Measurements from ENCODE around the gene RRAS2. TPM values are rescaled to one million over a fixed set of nuclear protein-coding genes. Genes with fewer than 3 reads are reported as not detected.
A peak's percentile ranks its signal among the peaks of the same experiment; 100 is the strongest.
"Not testable (repeated sequence)": the region's sequence is repeated elsewhere in the genome, so short reads cannot be mapped to it uniquely, and the experiment has no call there.

The RRAS2 gene
- total RNA-seq, 1 experiment from 2014 or later = 69.9 TPM

DNA sequence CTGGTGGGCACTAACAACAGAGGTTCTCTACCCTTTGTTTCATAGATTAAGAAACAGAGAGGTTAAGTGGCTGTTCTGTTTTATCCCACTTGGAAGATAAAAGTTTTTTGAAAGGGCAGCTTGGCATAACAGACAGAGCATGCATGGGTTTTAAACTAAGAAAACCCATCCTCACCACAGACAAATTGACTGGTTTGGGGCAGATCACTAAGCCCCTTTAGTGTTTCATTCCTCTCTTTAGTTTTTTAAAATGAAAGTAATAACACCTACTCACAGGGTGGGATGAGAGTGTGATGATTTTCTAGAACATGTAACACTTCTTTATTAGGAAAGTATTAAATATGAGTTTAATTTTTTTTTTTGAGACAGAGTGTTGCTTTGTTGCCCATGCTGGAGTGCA, 12.3 kb upstream of the RRAS2 start:
- no peak for DNase-seq (ENCODE audit: low spot score)

DNA sequence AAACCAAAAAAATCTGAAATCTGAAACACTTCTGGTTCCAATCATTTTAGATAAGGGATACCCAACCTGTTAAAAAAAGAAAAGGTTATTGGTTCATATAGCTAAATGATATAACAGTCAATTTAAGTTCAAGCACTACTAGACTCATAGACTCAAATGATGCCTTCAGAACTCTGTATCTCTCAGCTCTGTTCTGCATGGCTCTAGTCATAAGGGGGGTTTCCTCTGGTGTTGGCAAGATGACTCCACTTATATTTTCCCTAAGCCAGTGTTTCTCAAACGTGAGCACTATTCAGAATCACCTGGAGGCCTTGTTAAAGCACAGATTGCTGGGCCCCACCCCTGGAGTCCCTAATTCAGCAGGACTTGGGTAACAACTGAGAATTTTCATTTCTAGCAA, 11.5 kb upstream of the RRAS2 start:
- no peak for DNase-seq (ENCODE audit: low spot score)

DNA sequence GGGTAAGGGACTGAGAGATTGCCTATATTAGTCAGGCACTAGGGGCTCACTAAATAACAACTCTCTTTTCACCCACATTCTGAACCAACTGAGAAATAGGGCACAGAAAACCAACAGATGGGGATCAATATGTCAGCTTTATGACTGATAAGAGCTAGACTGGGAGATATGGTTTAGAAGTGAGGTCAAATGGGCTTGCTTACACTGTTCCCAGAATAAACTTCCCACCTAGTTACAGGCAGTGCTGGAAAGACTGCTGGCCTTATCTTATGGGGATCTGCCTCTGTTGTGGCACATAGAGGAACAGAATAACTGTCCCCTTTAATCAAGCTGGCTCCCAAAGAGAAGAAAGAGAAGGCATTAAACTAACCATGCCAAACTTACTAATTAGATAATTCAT, 10.6 kb upstream of the RRAS2 start:
- DNase-seq (ENCODE audit: low spot score) = no peak

DNA sequence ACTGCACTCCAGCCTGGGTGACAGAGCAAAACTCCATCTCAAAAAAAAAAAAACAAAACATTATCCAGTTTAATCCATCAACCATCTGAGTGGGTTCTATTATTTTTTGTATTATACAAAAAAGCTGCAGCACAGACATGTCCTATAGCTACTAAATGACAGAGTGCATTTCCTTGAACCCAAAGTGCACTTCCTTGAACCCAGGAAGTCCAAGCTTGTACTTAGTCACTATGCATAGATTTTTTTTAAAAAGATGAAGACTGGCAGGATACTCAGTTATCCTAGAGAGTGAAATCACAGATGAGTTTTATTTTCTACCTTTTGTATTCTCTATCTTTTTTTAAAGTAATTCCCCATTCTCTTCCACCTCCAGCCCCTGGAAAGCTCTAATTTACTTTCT, 8.0 kb upstream of the RRAS2 start:
- no peak for DNase-seq (ENCODE audit: low spot score)

DNA sequence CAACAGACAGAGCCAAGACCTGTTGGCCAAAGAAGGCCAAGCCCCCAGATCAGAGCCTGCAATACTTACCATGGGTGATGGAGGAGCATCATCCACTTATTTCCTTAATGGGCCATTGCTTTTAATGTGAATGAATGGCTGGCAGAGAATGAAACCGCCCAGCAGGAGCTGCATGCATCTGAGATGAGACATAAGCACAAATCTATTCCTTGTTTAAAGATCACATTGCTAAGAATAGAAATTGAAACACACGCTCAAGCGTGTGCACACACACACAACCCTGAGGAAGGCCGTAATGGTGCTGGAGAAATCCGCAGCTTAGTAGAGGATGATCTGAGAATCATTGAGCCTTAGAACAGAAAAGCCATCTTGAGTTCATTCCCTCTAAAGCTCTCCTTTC, 5.3 kb upstream of the RRAS2 start:
- no peak for DNase-seq (ENCODE audit: low spot score)

DNA sequence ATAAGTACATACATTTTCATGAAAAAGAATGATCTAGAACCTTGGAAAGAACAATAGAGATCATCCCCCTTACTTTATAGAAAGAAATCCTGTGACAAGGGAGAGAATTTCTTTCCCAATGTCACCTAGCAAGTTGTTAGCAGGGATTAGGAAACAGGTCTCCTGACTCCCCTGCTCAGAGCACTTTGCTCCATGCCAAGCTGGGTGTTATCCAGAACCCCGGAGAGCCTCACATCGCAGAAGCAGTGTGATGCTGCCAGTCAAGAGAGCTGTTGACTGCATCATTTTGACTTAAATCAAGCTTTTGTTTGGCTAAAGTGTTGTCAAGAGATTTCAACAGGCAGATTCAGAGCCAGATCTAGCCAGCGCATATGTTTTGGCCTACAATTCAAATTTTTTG, 3.6 kb upstream of the RRAS2 start:
- DNase-seq (ENCODE audit: low spot score) = no peak

DNA sequence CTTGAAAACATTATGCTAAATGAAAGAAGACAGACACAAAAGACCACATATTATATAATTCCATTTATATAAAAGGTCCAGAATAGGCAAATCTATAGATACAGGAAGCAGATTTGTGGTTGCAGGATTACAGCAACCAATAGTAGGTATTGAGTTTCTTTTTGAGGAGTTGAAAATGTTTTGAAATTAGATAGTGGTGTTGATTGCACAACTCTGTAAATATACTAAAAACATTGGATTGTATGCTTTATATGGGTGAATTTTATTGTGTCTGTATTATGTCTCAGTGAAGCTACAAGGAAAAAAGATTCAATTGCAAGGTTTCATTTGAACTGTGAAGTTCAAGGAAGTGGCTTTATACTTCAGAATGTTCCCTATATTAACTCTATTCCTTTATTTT, 3.0 kb upstream of the RRAS2 start:
- DNase-seq (ENCODE audit: low spot score) = no peak

DNA sequence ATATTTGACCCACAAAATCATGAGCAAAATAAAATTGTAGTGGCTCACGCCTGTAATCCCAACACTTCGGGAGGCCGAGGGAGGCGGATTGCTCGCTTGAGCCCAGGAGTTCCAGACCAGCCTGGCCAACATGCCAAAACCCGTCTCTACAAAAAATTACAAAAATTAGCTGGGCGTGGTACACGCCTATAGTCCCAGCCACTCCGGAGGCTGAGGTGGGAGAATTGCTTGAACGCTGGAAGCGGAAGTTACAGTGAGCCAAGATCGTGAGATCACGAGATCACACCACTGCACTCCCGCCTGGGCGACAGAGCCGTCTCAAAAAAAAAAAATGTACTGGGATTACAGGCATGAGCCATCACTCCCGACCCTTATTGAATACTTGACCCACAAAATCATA, 2.0 kb upstream of the RRAS2 start:
- no peak for DNase-seq (ENCODE audit: low spot score)

DNA sequence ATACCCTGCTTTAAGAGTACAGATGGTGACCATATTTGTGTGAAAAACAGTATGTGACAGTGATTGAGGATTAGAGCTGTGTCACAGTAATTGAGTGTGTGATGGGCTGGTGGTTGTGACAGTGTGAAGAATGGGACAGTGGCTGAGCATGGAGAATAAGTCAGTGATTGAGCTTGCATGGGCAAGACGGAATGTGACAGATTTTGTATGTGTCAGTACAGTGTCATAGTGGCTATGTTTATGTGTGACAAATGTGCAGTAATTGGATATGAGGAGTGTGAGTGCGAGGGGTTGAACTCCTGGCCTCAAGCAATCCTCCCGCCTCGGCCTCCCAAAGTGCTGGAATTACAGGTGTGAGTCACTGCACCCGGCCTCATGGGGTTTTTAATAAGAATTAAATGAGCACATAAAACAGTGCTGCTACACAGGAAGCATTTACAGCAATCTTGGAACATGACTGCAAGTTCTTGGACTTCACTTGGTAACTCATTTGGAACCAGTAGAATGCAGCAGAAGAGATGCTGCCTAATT, 583 bp upstream of the RRAS2 start:
- DNase-seq (ENCODE audit: low spot score) = no peak

DNA sequence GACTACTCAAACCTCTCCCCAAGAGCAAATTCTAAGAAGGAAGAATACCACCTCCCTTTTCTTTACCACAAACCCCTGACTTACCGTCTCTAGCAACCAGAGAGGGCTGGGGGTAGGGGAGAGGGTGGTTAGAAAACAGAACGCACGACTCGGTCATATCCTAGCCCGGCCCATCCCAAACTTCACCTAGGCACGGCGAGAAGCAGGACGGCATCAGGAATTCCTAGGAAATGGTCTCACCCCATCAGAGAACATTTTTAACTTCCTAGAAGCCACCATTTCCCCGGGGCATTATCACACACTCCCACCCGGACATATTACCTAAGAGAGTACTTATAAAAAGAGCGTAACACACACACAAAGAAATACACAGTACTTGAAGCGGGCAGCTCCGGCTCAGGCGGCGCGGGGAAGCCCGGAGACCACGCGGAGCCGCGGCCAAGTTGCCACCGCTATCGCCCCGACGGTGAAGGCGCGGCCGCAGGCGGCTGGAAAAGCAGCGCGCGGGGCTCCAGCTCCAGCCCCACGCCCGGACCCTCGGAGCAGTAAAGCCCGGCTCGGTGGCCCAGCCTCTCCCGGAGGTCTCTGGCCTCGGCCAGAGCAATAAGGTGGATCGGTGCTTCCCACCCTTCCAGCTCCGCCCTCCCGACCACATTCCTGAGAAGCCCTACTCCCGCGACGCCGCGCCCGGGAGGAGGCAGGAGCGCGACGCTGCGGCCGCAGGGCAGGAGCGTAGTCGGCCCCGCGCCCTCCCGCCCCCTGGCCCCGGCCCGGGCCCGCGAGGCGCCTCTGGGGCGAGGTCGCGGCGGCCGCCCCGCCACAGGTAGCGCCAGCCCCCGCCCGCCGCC, 878 bp downstream of the RRAS2 start:
- peak; percentile 63 for DNase-seq (ENCODE audit: low spot score)

DNA sequence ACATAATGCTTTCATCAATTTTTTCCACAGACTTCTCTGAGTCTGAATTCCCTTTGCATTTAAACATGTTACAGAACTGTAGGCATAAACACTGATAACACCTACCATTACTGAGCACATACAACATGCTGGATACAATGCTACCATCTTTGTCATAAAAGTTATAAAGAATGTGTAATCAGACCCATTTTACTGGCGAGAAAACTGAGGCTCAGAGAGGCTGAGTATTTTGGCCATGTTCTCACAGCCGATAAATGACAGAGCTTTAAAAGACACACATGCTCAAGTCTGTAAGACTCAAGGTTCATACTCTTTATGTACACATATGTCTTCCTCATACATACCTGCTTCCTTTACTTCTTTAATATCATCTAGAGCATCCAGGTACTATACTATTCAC, 2.6 kb downstream of the RRAS2 start:
- no peak for DNase-seq (ENCODE audit: low spot score)

DNA sequence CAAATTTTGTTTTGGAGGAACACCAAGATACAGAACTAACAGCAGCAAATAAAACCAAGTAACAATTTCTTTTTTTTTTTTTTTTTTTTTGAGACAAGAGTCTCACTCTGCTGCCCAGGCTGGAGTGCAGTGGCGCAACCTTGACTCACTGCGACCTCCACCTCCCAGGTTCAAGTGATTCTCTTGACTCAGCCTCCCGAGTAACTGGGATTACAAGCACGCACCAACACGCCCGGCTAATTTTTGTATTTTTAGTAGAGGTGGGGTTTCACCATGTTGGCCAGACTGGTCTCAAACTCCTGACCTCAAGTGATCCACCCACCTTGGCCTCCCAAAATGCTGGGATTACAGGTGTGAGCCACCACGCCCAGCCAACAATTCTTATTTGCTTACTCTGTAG, 4.4 kb downstream of the RRAS2 start:
- DNase-seq (ENCODE audit: low spot score) = not testable (repeated sequence)

DNA sequence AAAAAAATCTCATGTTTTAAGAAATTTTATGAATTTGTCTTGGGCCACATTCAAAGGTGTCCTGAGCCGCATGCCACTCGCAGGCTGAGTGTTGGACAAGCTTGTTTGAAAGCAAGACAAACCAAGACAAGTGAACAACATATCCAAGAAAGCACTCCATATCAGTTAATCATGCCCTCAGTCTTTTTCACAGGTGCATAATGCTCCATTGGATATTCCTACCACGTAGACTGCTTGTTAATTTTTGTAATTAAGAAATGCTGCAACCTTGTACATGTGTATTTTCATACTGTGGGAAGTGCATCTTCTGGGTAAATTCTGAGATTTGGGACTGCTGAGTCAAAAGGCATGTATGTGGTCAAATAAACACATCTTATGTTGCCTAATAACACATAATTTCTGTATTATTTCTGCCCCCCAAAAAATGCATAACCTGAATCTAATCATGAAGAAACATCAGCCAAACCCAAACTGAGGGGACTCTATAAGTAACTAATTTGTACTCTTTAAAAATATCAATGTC, 8.2 kb downstream of the RRAS2 start:
- no peak for DNase-seq (ENCODE audit: low spot score)

DNA sequence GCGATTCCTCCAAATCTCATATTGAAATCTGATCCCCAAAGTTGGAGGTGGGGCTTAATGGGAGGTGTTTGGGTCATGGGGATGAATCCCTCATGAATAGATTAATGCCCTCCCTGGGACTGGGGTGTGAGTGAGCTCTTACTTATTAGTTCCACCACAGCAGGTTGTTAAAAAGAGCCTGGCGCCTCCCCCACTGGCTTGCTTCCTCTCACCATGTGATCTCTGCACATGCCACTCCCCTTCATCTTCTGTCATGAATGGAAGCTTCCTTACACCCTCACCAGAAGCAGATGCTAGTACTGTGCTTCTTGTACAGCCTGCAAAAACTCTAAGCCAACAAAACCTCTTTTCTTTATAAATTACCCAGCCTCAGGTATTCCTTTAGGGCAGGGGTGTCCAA, 8.8 kb downstream of the RRAS2 start:
- DNase-seq (ENCODE audit: low spot score) = no peak

DNA sequence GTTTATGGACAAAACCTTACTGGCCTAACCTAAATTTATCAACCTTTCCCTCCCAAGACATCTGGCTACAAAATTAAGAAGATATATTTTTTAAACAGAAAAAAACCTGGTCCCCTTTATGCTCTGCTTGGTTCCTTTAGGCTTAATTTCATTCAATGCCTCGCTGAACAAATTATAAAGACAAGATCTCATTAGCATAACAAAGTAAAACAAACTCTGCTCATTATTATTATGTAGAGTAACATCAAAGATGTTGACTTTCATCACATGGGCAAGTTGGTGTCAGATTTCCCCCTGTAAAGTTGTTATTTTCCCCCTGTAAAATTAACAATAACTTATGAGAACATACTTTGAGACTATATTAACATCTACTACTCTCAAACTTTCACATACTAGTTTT, 11.0 kb downstream of the RRAS2 start:
- no peak for DNase-seq (ENCODE audit: low spot score)

DNA sequence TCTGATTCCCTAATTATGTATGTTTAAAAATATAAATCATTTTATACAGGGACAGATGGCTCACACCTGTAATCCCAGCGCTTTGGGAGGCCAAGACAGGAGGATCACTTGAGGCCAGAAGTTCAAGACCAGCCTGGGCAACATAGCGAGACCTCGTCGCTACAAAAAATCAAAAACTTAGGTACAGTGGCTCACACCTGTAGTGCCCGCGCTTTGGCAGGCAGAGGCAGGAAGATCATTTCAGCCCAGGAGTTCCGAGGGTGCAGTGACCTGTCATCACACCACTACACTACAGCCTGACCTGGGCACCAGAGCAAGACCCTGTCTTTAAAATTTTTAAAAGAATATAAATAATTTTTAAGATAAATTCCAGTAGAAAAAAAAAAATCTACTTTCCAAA, 11.5 kb downstream of the RRAS2 start:
- DNase-seq (ENCODE audit: low spot score) = no peak

DNA sequence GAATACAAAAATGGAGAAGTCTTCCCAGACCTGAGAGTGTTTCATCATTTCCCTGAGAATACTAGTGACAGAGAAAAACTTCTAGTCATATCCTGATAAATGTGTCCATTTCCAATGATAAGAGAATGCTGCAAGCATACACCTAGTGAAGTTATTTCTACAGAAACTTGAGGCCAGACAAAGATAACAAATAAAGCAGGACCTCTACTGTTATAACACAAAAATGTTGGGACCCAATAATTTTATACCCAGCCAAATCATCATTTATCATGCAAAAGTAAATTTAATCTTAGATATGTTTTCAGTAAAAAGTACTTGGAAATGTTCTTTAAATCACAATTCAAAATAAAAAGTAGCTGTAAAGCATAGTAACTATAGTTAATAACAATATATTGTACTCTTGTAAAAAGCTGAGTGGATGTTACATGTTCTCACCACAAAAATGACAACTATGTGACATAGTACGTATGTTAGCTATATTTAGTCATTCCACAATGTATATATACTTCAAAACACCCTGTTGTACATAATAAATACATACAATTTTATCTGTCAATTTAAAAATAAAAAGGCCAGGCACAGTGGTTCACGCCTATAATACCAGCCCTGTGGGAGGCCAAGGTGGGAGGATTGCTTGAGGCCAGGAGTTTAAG, 12.6 kb downstream of the RRAS2 start:
- DNase-seq (ENCODE audit: low spot score) = no peak

DNA sequence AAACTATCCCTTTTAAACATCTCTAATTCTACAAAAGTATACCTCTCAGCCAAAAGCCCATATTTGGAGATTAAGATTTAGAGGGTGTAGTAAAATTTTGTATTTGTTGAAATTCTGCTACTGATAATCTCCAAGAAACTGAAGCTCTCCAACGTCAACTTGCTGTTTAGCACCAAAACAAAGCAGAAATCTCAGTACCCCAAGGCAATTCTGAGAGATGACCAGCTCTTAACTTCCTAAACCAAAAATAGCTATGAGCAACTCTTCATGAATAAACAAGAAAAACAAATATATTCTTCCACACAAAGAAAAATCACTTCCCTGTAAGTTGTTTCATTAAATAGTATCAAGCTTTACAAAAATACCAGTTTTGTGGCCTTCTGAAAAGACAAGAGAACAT, 13.3 kb downstream of the RRAS2 start:
- DNase-seq (ENCODE audit: low spot score) = no peak

DNA sequence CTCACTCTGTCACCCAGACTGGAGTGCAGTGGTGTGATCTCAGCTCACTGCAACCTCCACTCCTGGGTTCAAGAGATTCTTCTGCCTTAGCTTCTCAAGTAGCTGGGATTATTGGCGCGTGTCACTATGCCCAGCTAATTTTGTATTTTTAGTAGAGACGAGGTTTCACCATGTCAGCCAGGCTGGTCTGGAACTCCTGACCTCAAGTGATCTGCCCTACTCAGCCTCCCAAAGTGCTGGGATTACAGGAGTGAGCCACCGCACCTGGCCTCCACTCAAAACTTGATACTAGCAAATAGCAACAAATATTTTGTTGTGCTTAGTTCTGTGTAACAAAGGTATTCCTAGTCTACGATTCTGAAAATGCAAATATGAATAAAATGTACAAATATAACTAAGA, 14.0 kb downstream of the RRAS2 start:
- not testable (repeated sequence) for DNase-seq (ENCODE audit: low spot score)

DNA sequence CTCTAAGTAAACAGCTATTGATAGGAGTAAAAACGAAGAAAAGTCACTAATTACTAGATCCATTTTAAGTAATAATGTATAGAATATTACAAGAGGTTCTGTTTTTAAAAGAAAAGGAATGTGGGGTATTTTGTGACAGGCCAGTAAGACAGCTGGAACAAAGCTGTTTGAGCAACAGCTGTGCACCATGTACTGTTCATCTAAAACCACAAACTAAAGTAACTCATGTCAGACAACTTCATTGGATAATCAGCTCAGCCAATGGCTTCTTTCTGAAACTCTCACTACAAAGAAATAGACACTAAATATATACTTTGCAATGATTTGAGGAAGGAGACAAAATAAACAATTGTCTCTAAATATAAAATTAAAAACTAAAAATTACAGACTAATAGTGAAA, 16.1 kb downstream of the RRAS2 start:
- peak; percentile 43 for DNase-seq (ENCODE audit: low spot score)

DNA sequence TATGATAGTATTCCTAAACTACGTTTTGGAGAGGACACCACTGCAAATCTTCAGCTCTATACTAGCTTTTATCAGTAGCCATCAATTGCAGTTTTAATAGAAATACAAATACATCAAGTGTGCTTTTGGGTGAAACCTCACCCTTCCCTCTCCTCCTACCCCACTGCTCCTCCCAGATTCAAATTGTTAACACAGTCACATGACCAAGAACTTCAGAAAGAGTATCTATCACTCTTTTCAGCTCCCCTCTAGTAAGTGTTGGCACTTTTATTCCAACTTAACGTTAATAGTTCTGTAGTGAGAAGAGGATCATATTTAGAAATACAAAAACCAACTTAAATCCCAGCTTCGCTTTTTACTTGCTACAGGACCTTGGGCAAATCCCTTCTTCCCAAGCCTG, 17.0 kb downstream of the RRAS2 start:
- no peak for DNase-seq (ENCODE audit: low spot score)

DNA sequence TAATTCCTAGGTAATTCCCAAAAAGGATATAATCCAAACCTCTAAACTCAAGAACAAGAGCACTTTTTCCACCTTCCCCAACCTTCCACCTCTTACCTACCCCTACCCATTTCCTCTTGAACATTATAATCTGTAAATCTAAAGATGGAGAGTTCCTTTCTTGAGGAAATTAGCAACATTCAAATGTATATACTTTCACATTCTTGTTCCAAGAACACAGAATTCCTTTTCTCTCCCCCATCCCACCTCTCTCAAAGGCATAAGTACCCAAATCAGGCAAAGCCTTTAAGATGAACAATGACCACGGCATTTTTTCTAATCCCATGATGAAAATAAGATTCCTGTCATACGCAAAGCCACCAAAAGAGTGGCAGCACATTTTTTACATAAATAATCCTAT, 18.3 kb downstream of the RRAS2 start:
- no peak for DNase-seq (ENCODE audit: low spot score)

DNA sequence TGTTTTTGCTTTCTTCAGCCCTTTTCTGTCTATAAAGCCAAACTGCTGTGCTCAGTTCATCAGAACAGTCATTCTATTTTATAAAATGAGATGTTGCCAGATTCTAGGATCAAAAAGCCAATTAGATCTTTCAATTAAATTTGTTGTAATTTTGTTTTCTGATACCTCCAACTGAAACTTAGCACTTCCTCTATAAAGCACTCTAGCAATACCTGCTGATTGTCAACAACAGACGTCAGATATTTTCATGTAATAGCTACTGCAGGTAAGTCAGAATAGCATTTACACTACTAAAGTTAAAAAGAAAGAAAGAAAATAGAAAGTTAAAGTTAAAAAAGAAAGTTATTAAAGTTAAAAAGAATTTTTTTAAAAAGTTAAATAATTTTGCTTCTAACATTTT, 19.6 kb downstream of the RRAS2 start:
- no peak for DNase-seq (ENCODE audit: low spot score)
